Fibroblast of lung (primary cell): ENCODE measurements around the gene MYO1G. TPM values are rescaled to one million over a fixed set of nuclear protein-coding genes. Genes with fewer than 3 reads are reported as not detected.

ENCODE experiments used
- DNase-seq, 2 donors: peaks; one replicate each; pipeline versions ENCODE4 v3.0.0 to v3.0.0-alpha.2; 2010; ENCODE audit warnings: low read depth in 2 of 2
- H2AFZ ChIP-seq: 2 replicates; pipeline ENCODE4 v1.5.1; 2012; ENCODE audit warnings: low read length, control low read depth, inconsistent platforms
- H3K27ac ChIP-seq: 2 replicates; pipeline ENCODE4 v1.5.1; 2011; ENCODE audit warnings: low read length, control low read depth; ENCODE audit not compliant: insufficient read depth
- H3K27me3 ChIP-seq: 2 replicates; pipeline ENCODE4 v1.5.1; 2011; ENCODE audit warnings: mild to moderate bottlenecking, low read length; ENCODE audit not compliant: control insufficient read depth, insufficient read depth
- H3K36me3 ChIP-seq: 2 replicates; pipeline ENCODE4 v1.5.1; 2011; ENCODE audit warnings: low read length; ENCODE audit not compliant: control insufficient read depth, insufficient read depth
- H3K4me1 ChIP-seq: 2 replicates; pipeline ENCODE4 v1.5.1; 2011; ENCODE audit warnings: low read length; ENCODE audit not compliant: control insufficient read depth, insufficient read depth; ENCODE audit errors: extremely low read depth
- H3K4me2 ChIP-seq: 2 replicates; pipeline ENCODE4 v1.5.1; 2011; ENCODE audit warnings: low read length, control low read depth; ENCODE audit not compliant: insufficient read depth; ENCODE audit errors: extremely low read depth
- H3K4me3 ChIP-seq, 4 experiments: fragments of 200-600 bp in 1 of 4; sonication (generic) in 1 of 4; replicated peaks in 1 of 4; 2 replicates each; pipeline ENCODE4 v1.5.1; 2011 to 2016; ENCODE audit warnings: low read length in 4 of 4, low read depth in 3 of 4, mild to moderate bottlenecking in 3 of 4, control low read depth in 2 of 4, inconsistent platforms in 1 of 4, mixed read lengths in 1 of 4; ENCODE audit not compliant: insufficient read depth in 1 of 4; ENCODE audit errors: control extremely low read depth in 1 of 4
- H3K79me2 ChIP-seq: 2 replicates; pipeline ENCODE4 v1.5.1; 2012; ENCODE audit warnings: mild to moderate bottlenecking, low read length, inconsistent platforms; ENCODE audit not compliant: control insufficient read depth, insufficient read depth
- H3K9ac ChIP-seq: 2 replicates; pipeline ENCODE4 v1.5.1; 2011; ENCODE audit warnings: mild to moderate bottlenecking, low read length, control low read depth; ENCODE audit not compliant: insufficient read depth
- H3K9me3 ChIP-seq: 2 replicates; pipeline ENCODE4 v1.5.1; 2012; ENCODE audit warnings: low read depth, low read length; ENCODE audit not compliant: control insufficient read depth, insufficient read depth
- H4K20me1 ChIP-seq: 2 replicates; pipeline ENCODE4 v1.5.1; 2011; ENCODE audit warnings: low read length; ENCODE audit not compliant: control insufficient read depth, insufficient read depth; ENCODE audit errors: extremely low read depth
- CTCF ChIP-seq, 2 donors: IDR thresholded peaks in 1 of 2; conservative IDR thresholded peaks in 1 of 2; 1 replicate in 1 of 2; 2 replicates in 1 of 2; pipeline ENCODE4 v1.5.1; 2011 to 2012; ENCODE audit warnings: low read length in 2 of 2, control low read depth in 1 of 2, inconsistent platforms in 1 of 2, low read depth in 1 of 2, mild to moderate bottlenecking in 1 of 2
- EZH2 ChIP-seq: IDR thresholded peaks from 2 replicates; pipeline ENCODE4 v1.5.1; 2012; ENCODE audit warnings: low read length, control low read depth, mild to moderate bottlenecking; ENCODE audit errors: missing control alignments
- polyA plus RNA-seq, 2 donors: library from polyadenylated mRNA; depleted of rRNA in 1 of 2; stranded (reverse) in 1 of 2; unstranded in 1 of 2; fragments of >200 nt; gene quantifications; 2 replicates each; pipeline ENCODE4 v1.2.1, GENCODE V29; 2011 to 2012; ENCODE audit warnings: missing spikeins in 1 of 2
- total RNA-seq: library from RNA; depleted of rRNA; stranded (reverse); fragments of >200 nt; gene quantifications from 2 replicates; pipeline ENCODE4 v1.2.1, GENCODE V29; 2014

Gene MYO1G
- total and polyA plus RNA-seq, 2 donors (not counting 1 experiment from before 2014, with no cell fraction given), result under 0.01 to 0.10 TPM

DNA sequence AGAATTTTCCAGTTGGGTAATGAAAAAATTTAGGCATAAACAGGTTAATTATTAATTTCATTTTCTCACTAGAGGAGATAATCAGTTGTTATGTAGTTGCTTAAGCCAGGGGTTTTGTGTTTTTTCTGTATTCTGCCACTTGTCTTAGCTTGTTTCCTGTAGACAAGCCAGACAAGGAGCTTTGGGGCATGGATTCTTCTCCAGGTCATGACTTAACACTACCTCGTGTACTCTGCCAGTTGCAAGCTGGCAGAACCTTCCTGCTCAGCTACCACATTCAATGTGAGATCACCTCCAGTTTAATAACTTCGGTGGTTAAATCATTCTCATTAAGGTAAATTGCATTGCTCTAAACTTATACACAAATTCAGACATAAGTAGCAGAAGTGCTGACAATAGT is 23.0 kb upstream of the MYO1G start:
- H3K4me3 ChIP-seq, result peak overlapping the region; percentile 51 to 97 (median 62)
- no peaks in the 10 kb centered on the region for H4K20me1 ChIP-seq

GRCh38 chr7:45001138-45001694 is 22.4 kb upstream of the MYO1G start:
- H3K27ac ChIP-seq, result peak overlapping the region; percentile 60
- H3K9me3 ChIP-seq, result no peaks in the 10 kb centered on the region
- H3K9ac ChIP-seq, result peak overlapping the region; percentile 17

More for the DNA sequence above, 23.0 kb upstream of the MYO1G start:
- H3K36me3 ChIP-seq, result no peaks in the 10 kb centered on the region
- no peaks in the 10 kb centered on the region for H3K27me3 ChIP-seq
- no peak for DNase-seq
- no peaks in the 10 kb centered on the region for H3K9me3 ChIP-seq
- peaks cover 53% of the 10 kb centered on the region for H3K79me2 ChIP-seq
- H3K4me2 ChIP-seq, result peak overlapping the region; percentile 92
- H3K27ac ChIP-seq, result no peak overlapping the region
- TF ChIP-seq EZH2 (no peak), CTCF (conservative IDR thresholded peaks at IDR 0.05 in 1 of 2, IDR thresholded peaks at IDR 0.05 in 1 of 2; ENCODE audit: low read depth in 1 of 2, low read length in 2 of 2) (no peak)
- no peak overlapping the region for H3K9ac ChIP-seq
- no peak overlapping the region for H2AFZ ChIP-seq
- H3K4me1 ChIP-seq, result peaks cover 4% of the 10 kb centered on the region

More at GRCh38 chr7:45001138-45001694, 22.4 kb upstream of the MYO1G start:
- Histone ChIP-seq H3K4me2 (peak overlapping the region; percentile 92), H3K36me3 (no peaks in the 10 kb centered on the region), H4K20me1 (no peaks in the 10 kb centered on the region), H3K27me3 (no peaks in the 10 kb centered on the region), H2AFZ (no peak overlapping the region), H3K4me3 (peak overlapping the region; percentile 51 to 97 (median 62)), H3K79me2 (peaks cover 49% of the 10 kb centered on the region), H3K4me1 (peaks cover 4% of the 10 kb centered on the region)
- TF ChIP-seq CTCF (conservative IDR thresholded peaks at IDR 0.05 in 1 of 2, IDR thresholded peaks at IDR 0.05 in 1 of 2; ENCODE audit: low read depth in 1 of 2, low read length in 2 of 2) (no peak), EZH2 (no peak)
- DNase-seq, result peak; percentile 11 to 54
